ENCODE data around the gene COG4.
A peak's percentile ranks its signal among the peaks of the same experiment; 100 is the strongest.

The COG4 gene

GRCh38 chr16:70480127-70481105 lies 42.9 kb downstream of the COG4 start:
- ChIA-PET POLR2A (interaction anchor here (0.9 kb wide), 1 partner anchor 99 kb away, joined by 4 read pairs; no protein-coding TSS in a partner anchor), CTCF (interaction anchor here (0.6 kb wide), 1 partner anchor 12 kb away, joined by 4 read pairs; no protein-coding TSS in a partner anchor)
- H3K9me3 ChIP-seq (ENCODE audit: control insufficient read depth, insufficient read depth, low read depth, low read length) = no peaks in the 10 kb centered on the region
- 0 out of 2 replicates have a peak overlapping the region, but pooled peaks have one; percentile 9 for H3K27ac ChIP-seq (ENCODE audit: extremely low read depth, low read depth, low read length)
- peaks cover 2% of the 10 kb centered on the region; the same call in 1 of the 2 replicates for H3K4me1 ChIP-seq (ENCODE audit: control insufficient read depth, insufficient read depth, low read length)
- peaks cover 0 to 64% of the 10 kb centered on the region in 2 experiments; a peak in 2 of 3 replicates for H3K36me3 ChIP-seq (ENCODE audit: control insufficient read depth in 2 of 2, insufficient read depth in 1 of 2, low read length in 2 of 2)
- no peak overlapping the region for H3K4me3 ChIP-seq (ENCODE audit: low read depth, low read length)
- TF ChIP-seq, protein P1, sequence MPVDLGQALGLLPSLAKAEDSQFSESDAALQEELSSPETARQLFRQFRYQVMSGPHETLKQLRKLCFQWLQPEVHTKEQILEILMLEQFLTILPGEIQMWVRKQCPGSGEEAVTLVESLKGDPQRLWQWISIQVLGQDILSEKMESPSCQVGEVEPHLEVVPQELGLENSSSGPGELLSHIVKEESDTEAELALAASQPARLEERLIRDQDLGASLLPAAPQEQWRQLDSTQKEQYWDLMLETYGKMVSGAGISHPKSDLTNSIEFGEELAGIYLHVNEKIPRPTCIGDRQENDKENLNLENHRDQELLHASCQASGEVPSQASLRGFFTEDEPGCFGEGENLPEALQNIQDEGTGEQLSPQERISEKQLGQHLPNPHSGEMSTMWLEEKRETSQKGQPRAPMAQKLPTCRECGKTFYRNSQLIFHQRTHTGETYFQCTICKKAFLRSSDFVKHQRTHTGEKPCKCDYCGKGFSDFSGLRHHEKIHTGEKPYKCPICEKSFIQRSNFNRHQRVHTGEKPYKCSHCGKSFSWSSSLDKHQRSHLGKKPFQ (tag by site-specific recombination; IDR thresholded peaks at IDR 0.05) = 0 out of 2 replicates have a peak, but pooled peaks have one; percentile 30
- TF ChIP-seq, protein P2, sequence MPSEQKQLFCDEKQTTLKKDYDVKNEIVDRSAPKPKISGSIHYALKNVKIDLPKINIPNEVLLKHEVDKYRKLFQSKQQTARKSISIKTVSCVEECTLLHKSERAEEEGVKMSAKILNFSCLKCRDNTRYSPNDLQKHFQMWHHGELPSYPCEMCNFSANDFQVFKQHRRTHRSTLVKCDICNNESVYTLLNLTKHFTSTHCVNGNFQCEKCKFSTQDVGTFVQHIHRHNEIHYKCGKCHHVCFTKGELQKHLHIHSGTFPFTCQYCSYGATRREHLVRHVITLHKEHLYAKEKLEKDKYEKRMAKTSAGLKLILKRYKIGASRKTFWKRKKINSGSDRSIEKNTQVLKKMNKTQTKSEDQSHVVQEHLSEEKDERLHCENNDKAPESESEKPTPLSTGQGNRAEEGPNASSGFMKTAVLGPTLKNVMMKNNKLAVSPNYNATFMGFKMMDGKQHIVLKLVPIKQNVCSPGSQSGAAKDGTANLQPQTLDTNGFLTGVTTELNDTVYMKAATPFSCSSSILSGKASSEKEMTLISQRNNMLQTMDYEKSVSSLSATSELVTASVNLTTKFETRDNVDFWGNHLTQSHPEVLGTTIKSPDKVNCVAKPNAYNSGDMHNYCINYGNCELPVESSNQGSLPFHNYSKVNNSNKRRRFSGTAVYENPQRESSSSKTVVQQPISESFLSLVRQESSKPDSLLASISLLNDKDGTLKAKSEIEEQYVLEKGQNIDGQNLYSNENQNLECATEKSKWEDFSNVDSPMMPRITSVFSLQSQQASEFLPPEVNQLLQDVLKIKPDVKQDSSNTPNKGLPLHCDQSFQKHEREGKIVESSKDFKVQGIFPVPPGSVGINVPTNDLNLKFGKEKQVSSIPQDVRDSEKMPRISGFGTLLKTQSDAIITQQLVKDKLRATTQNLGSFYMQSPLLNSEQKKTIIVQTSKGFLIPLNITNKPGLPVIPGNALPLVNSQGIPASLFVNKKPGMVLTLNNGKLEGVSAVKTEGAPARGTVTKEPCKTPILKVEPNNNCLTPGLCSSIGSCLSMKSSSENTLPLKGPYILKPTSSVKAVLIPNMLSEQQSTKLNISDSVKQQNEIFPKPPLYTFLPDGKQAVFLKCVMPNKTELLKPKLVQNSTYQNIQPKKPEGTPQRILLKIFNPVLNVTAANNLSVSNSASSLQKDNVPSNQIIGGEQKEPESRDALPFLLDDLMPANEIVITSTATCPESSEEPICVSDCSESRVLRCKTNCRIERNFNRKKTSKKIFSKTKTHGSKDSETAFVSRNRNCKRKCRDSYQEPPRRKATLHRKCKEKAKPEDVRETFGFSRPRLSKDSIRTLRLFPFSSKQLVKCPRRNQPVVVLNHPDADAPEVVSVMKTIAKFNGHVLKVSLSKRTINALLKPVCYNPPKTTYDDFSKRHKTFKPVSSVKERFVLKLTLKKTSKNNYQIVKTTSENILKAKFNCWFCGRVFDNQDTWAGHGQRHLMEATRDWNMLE (tag by site-specific recombination; conservative IDR thresholded peaks at IDR 0.05; ENCODE audit: low read depth) = no peak
- TF ChIP-seq ZBTB17 (tag by site-specific recombination; IDR thresholded peaks at IDR 0.05) = peak; percentile 33; the same call in 1 of the 2 replicates
- TF ChIP-seq ZNF777 (tag by site-specific recombination; IDR thresholded peaks at IDR 0.05; ENCODE audit: borderline replicate concordance) = no peak
- no peak for TF ChIP-seq ZNF658 (tag by site-specific recombination; IDR thresholded peaks at IDR 0.05)
- no peak for TF ChIP-seq KLF7 (tag by site-specific recombination; IDR thresholded peaks at IDR 0.05; ENCODE audit: borderline replicate concordance)
- TF ChIP-seq, protein P3, sequence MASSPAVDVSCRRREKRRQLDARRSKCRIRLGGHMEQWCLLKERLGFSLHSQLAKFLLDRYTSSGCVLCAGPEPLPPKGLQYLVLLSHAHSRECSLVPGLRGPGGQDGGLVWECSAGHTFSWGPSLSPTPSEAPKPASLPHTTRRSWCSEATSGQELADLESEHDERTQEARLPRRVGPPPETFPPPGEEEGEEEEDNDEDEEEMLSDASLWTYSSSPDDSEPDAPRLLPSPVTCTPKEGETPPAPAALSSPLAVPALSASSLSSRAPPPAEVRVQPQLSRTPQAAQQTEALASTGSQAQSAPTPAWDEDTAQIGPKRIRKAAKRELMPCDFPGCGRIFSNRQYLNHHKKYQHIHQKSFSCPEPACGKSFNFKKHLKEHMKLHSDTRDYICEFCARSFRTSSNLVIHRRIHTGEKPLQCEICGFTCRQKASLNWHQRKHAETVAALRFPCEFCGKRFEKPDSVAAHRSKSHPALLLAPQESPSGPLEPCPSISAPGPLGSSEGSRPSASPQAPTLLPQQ (tag by site-specific recombination; IDR thresholded peaks at IDR 0.05) = peak; percentile 44; the same call in 1 of the 2 replicates
- TF ChIP-seq ZIC2 (tag by site-specific recombination; IDR thresholded peaks at IDR 0.05) = peak; percentile 93
- TF ChIP-seq, protein P4, sequence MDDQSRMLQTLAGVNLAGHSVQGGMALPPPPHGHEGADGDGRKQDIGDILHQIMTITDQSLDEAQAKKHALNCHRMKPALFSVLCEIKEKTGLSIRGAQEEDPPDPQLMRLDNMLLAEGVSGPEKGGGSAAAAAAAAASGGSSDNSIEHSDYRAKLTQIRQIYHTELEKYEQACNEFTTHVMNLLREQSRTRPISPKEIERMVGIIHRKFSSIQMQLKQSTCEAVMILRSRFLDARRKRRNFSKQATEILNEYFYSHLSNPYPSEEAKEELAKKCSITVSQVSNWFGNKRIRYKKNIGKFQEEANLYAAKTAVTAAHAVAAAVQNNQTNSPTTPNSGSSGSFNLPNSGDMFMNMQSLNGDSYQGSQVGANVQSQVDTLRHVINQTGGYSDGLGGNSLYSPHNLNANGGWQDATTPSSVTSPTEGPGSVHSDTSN (CRISPR knock-in tag; IDR thresholded peaks at IDR 0.05) = no peak
- peak; percentile 74; the same call in 1 of the 2 replicates for TF ChIP-seq ZNF394 (tag by site-specific recombination; IDR thresholded peaks at IDR 0.05; ENCODE audit: borderline replicate concordance)
- TF ChIP-seq GLIS1 (tag by site-specific recombination; IDR thresholded peaks at IDR 0.05) = peak; percentile 73
- TF ChIP-seq HOXA7 (CRISPR knock-in tag; IDR thresholded peaks at IDR 0.05; ENCODE audit: borderline replicate concordance) = no peak
- TF ChIP-seq ZNF132 (tag by site-specific recombination; IDR thresholded peaks at IDR 0.05; ENCODE audit: borderline replicate concordance) = no peak
